DMS53 treated with DMSO at 0.1 percent for 48 hours (cell line): Measurements from ENCODE around the gene LINGO3.

Experiments used
- DNase-seq: peaks from one replicate; lab custom pipeline; 2025; ENCODE audit not compliant: unreplicated experiment; lab: John Stamatoyannopoulos, UW

The LINGO3 gene

GRCh38 chr19:2327773-2328400, 19.9 kb upstream of the LINGO3 start:
- DNase-seq = no peak

GRCh38 chr19:2326699-2327360, 18.9 kb upstream of the LINGO3 start:
- DNase-seq = no peak

GRCh38 chr19:2325281-2326046, 17.5 kb upstream of the LINGO3 start:
- DNase-seq = no peak

- no peak for DNase-seq
Observed at GRCh38 chr19:2324220-2324948, 16.4 kb upstream of the LINGO3 start.

GRCh38 chr19:2323707-2324106, 15.8 kb upstream of the LINGO3 start:
- no peak for DNase-seq

- no peak for DNase-seq
Observed at GRCh38 chr19:2321565-2322283, 13.8 kb upstream of the LINGO3 start.

GRCh38 chr19:2320939-2321338, 13.0 kb upstream of the LINGO3 start:
- DNase-seq = no peak

- DNase-seq = no peak
Observed at GRCh38 chr19:2320049-2320448, 12.1 kb upstream of the LINGO3 start.

- no peak for DNase-seq
Observed at GRCh38 chr19:2319551-2319950, 11.6 kb upstream of the LINGO3 start.

- DNase-seq = no peak
Observed at GRCh38 chr19:2318923-2319322, 11.0 kb upstream of the LINGO3 start.

- no peak for DNase-seq
Observed at GRCh38 chr19:2317756-2318155, 9.8 kb upstream of the LINGO3 start.

GRCh38 chr19:2317300-2317699, 9.3 kb upstream of the LINGO3 start:
- DNase-seq = no peak

- peak; percentile 41 for DNase-seq
Observed at GRCh38 chr19:2315818-2316353, 7.9 kb upstream of the LINGO3 start.

- no peak for DNase-seq
Observed at GRCh38 chr19:2315121-2315817, 7.3 kb upstream of the LINGO3 start.

GRCh38 chr19:2312820-2313501, 5.0 kb upstream of the LINGO3 start:
- no peak for DNase-seq

GRCh38 chr19:2311093-2311492, 3.1 kb upstream of the LINGO3 start:
- no peak for DNase-seq

GRCh38 chr19:2309734-2310362, 1.9 kb upstream of the LINGO3 start:
- no peak for DNase-seq

- DNase-seq = no peak
Observed at GRCh38 chr19:2307518-2308012, 389 bp downstream of the LINGO3 start.

GRCh38 chr19:2306971-2307370, 983 bp downstream of the LINGO3 start:
- no peak for DNase-seq
